H1 (cell line): ENCODE results near the gene TMEM129. TPM values are rescaled to one million over a fixed set of nuclear protein-coding genes. Genes with fewer than 3 reads are reported as not detected.

ENCODE experiments used
- CTCF ChIA-PET: fragments of 300-600 bp; sonication (Branson Sonifier 250); formaldehyde crosslinking; loops from one replicate; lab custom pipeline; 2021; ENCODE audit not compliant: partially characterized antibody; lab: Charles Lee
- POLR2A ChIA-PET: fragments of 300-600 bp; sonication (Branson Sonifier 250); formaldehyde crosslinking; loops from one replicate; lab custom pipeline; 2021; ENCODE audit warnings: inconsistent platforms; ENCODE audit not compliant: partially characterized antibody; lab: Charles Lee
- DNase-seq, 2 experiments: peaks; one replicate each; pipeline versions ENCODE4 v3.0.0 to v3.0.0-alpha.2; 2010 to 2022; ENCODE audit warnings: low spot score in 2 of 2, low read depth in 1 of 2, mixed read lengths in 1 of 2
- FAIRE-seq: peaks from 2 replicates; lab custom pipeline; 2011; peaks lifted over from hg19 to GRCh38; lab: Jason Lieb, UNC
- H2AFZ ChIP-seq: 2 replicates; pipeline ENCODE4 v1.8.1; 2012; ENCODE audit warnings: low read length, inconsistent platforms
- H2AK5ac ChIP-seq: 2 replicates; pipeline ENCODE4 v1.6.1; 2013; ENCODE audit warnings: low read depth, low read length
- H2BK120ac ChIP-seq: replicated peaks from 2 replicates; pipeline ENCODE3; 2013; ENCODE audit warnings: low read depth, low read length, inconsistent platforms
- H2BK12ac ChIP-seq: 2 replicates; pipeline ENCODE4 v1.6.1; 2013; ENCODE audit warnings: low read depth, low read length
- H2BK15ac ChIP-seq: 2 replicates; pipeline ENCODE4 v1.6.1; 2013; ENCODE audit warnings: low read length
- H2BK20ac ChIP-seq: 2 replicates; pipeline ENCODE4 v1.6.1; 2013; ENCODE audit warnings: low read length
- H2BK5ac ChIP-seq: 2 replicates; pipeline ENCODE4 v1.6.1; 2013; ENCODE audit warnings: low read depth, low read length
- H3K14ac ChIP-seq: 2 replicates; pipeline ENCODE4 v1.6.1; 2013; ENCODE audit warnings: inconsistent platforms; ENCODE audit not compliant: insufficient read length
- H3K18ac ChIP-seq: 2 replicates; pipeline ENCODE4 v1.6.1; 2013; ENCODE audit warnings: low read length; ENCODE audit errors: extremely low read depth
- H3K23ac ChIP-seq: 2 replicates; pipeline ENCODE4 v1.6.1; 2013; ENCODE audit warnings: inconsistent platforms; ENCODE audit not compliant: insufficient read length
- H3K23me2 ChIP-seq: 2 replicates; pipeline ENCODE4 v1.6.1; 2013; ENCODE audit warnings: low read depth, low read length
- H3K27ac ChIP-seq: 2 replicates; pipeline ENCODE4 v1.6.1; 2011; ENCODE audit warnings: low read depth, low read length, inconsistent platforms
- H3K27me3 ChIP-seq, 4 experiments: replicated peaks in 1 of 4; 1 replicate in 1 of 4; 2 replicates in 3 of 4; pipeline versions ENCODE4 v1.6.1 to v1.8.1; 2011 to 2013; ENCODE audit warnings: low read length in 3 of 4, mild to moderate bottlenecking in 3 of 4, inconsistent platforms in 2 of 4, mixed read lengths in 2 of 4, moderate library complexity in 1 of 4; ENCODE audit not compliant: control insufficient read depth in 3 of 4, insufficient read depth in 3 of 4; ENCODE audit errors: extremely low read depth in 1 of 4
- H3K36me3 ChIP-seq, 4 experiments: 2 replicates each; pipeline versions ENCODE4 v1.6.1 to v1.8.1; 2011 to 2013; ENCODE audit warnings: mild to moderate bottlenecking in 4 of 4, low read length in 3 of 4, moderate library complexity in 2 of 4, control low read depth in 1 of 4, inconsistent platforms in 1 of 4; ENCODE audit not compliant: insufficient read depth in 4 of 4, control insufficient read depth in 2 of 4
- H3K4ac ChIP-seq: replicated peaks from 2 replicates; pipeline ENCODE3; 2013; ENCODE audit warnings: low read length, low read depth, mixed read lengths, inconsistent platforms; ENCODE audit not compliant: insufficient read length
- H3K4me1 ChIP-seq, 4 experiments: replicated peaks in 1 of 4; 1 replicate in 1 of 4; 2 replicates in 3 of 4; pipeline versions ENCODE4 v1.6.1 to v1.8.1; 2011 to 2013; ENCODE audit warnings: low read length in 3 of 4, inconsistent platforms in 2 of 4, mixed read lengths in 1 of 4; ENCODE audit not compliant: insufficient read depth in 4 of 4, control insufficient read depth in 3 of 4
- H3K4me2 ChIP-seq, 2 experiments: 2 replicates each; pipeline versions ENCODE4 v1.6.1 to v1.8.1; 2011 to 2013; ENCODE audit warnings: low read depth in 2 of 2, low read length in 2 of 2, control low read depth in 1 of 2, inconsistent platforms in 1 of 2, mild to moderate bottlenecking in 1 of 2; ENCODE audit not compliant: insufficient read depth in 1 of 2
- H3K4me3 ChIP-seq, 4 experiments: fragments of 200-600, 300-600 bp in 1 of 4; sonication (generic), shearing (Covaris generic), sonication (Bioruptor Twin) in 1 of 4; 2 replicates each; pipeline versions ENCODE4 v1.5.1 to v1.8.1; 2011 to 2016; ENCODE audit warnings: low read length in 4 of 4, low read depth in 3 of 4, control low read depth in 2 of 4, inconsistent platforms in 2 of 4, mild to moderate bottlenecking in 2 of 4, mixed read lengths in 1 of 4, moderate library complexity in 1 of 4; ENCODE audit not compliant: insufficient read depth in 2 of 4; ENCODE audit errors: extremely low read depth in 1 of 4
- H3K56ac ChIP-seq: replicated peaks from 2 replicates; pipeline ENCODE3; 2013; ENCODE audit warnings: low read depth, mild to moderate bottlenecking, mixed read lengths, low read length, inconsistent platforms; ENCODE audit not compliant: insufficient read length
- H3K79me1 ChIP-seq: 2 replicates; pipeline ENCODE4 v1.6.1; 2013; ENCODE audit warnings: low read depth, low read length, control low read depth
- H3K79me2 ChIP-seq, 2 experiments: 2 replicates each; pipeline versions ENCODE4 v1.6.1 to v1.8.1; 2012 to 2013; ENCODE audit warnings: low read length in 2 of 2, mild to moderate bottlenecking in 2 of 2, inconsistent platforms in 1 of 2; ENCODE audit not compliant: insufficient read depth in 2 of 2, control insufficient read depth in 1 of 2
- H3K9ac ChIP-seq, 4 experiments: replicated peaks in 1 of 4; 1 replicate in 1 of 4; 2 replicates in 3 of 4; pipeline versions ENCODE4 v1.6.1 to v1.8.1; 2011 to 2013; ENCODE audit warnings: low read depth in 3 of 4, low read length in 3 of 4, control low read depth in 2 of 4, mild to moderate bottlenecking in 2 of 4, moderate library complexity in 2 of 4, inconsistent platforms in 1 of 4; ENCODE audit errors: extremely low read depth in 1 of 4
- H3K9me3 ChIP-seq, 2 experiments: 2 replicates each; pipeline versions ENCODE4 v1.6.1 to v1.8.1; 2012 to 2013; ENCODE audit warnings: mild to moderate bottlenecking in 2 of 2, moderate library complexity in 2 of 2, control low read depth in 1 of 2, inconsistent platforms in 1 of 2, low read depth in 1 of 2, low read length in 1 of 2, mixed read lengths in 1 of 2; ENCODE audit not compliant: insufficient read depth in 2 of 2
- H4K20me1 ChIP-seq, 2 experiments: replicated peaks in 1 of 2; 2 replicates each; pipeline versions ENCODE3 to v1.8.1; 2011 to 2013; ENCODE audit warnings: inconsistent platforms in 2 of 2, low read length in 2 of 2, mild to moderate bottlenecking in 1 of 2; ENCODE audit not compliant: insufficient read depth in 2 of 2, control insufficient read depth in 1 of 2
- H4K5ac ChIP-seq: 2 replicates; pipeline ENCODE4 v1.6.1; 2013; ENCODE audit warnings: low read length, low read depth, mixed read lengths, inconsistent platforms; ENCODE audit not compliant: insufficient read length
- H4K8ac ChIP-seq: 2 replicates; pipeline ENCODE4 v1.8.0; 2013; ENCODE audit warnings: mild to moderate bottlenecking, moderate library complexity, low read length, inconsistent platforms; ENCODE audit not compliant: insufficient read depth; ENCODE audit errors: extremely low read depth
- H4K91ac ChIP-seq: replicated peaks from 2 replicates; pipeline ENCODE3; 2013; ENCODE audit warnings: low read length, mixed read lengths, inconsistent platforms; ENCODE audit not compliant: insufficient read length
- EP300 ChIP-seq, 2 experiments: IDR thresholded peaks; 1 replicate in 1 of 2; 2 replicates in 1 of 2; pipeline ENCODE4 v1.6.1; 2011 to 2012; ENCODE audit warnings: low read depth in 2 of 2, low read length in 2 of 2, mild to moderate bottlenecking in 2 of 2, borderline replicate concordance in 1 of 2, inconsistent platforms in 1 of 2, moderate library complexity in 1 of 2
- GTF2F1 ChIP-seq: IDR thresholded peaks from 2 replicates; pipeline ENCODE4 v1.6.1; 2012; ENCODE audit warnings: low read depth, low read length, improper control_type of control experiment, borderline replicate concordance
- HDAC2 ChIP-seq, 2 experiments: fragments of 300-600 bp in 1 of 2; sonication (generic) in 1 of 2; IDR thresholded peaks; 2 replicates each; pipeline ENCODE4 v1.6.1; 2011 to 2012; ENCODE audit warnings: low read depth in 2 of 2, low read length in 2 of 2, mild to moderate bottlenecking in 2 of 2, moderate library complexity in 2 of 2, borderline replicate concordance in 1 of 2, inconsistent platforms in 1 of 2
- HDAC6 ChIP-seq: IDR thresholded peaks from one replicate; pipeline ENCODE4 v1.7.1; 2012; ENCODE audit warnings: low read depth, mild to moderate bottlenecking, inconsistent platforms, low read length, moderate library complexity
- POU5F1 ChIP-seq: IDR thresholded peaks from 2 replicates; pipeline ENCODE4 v1.6.1; 2011; ENCODE audit warnings: low read depth, mild to moderate bottlenecking, low read length, moderate library complexity
- RAD21 ChIP-seq, 2 experiments: IDR thresholded peaks in 1 of 2; conservative IDR thresholded peaks in 1 of 2; 2 replicates each; pipeline ENCODE4 v1.6.1; 2011; ENCODE audit warnings: low read depth in 2 of 2, low read length in 2 of 2, improper control_type of control experiment in 1 of 2, inconsistent platforms in 1 of 2, mild to moderate bottlenecking in 1 of 2, moderate library complexity in 1 of 2
- SIN3A ChIP-seq, 2 experiments: IDR thresholded peaks in 1 of 2; conservative IDR thresholded peaks in 1 of 2; 2 replicates each; pipeline ENCODE4 v1.6.1; 2011 to 2012; ENCODE audit warnings: low read length in 2 of 2, improper control_type of control experiment in 1 of 2, low read depth in 1 of 2, mild to moderate bottlenecking in 1 of 2
- SIRT6 ChIP-seq: IDR thresholded peaks from one replicate; pipeline ENCODE4 v1.7.1; 2012; ENCODE audit warnings: low read length, inconsistent platforms
- SIX5 ChIP-seq: IDR thresholded peaks from 2 replicates; pipeline ENCODE4 v1.6.1; 2011; ENCODE audit warnings: mild to moderate bottlenecking, low read depth, low read length
- SP2 ChIP-seq: IDR thresholded peaks from 2 replicates; pipeline ENCODE4 v1.6.1; 2012; ENCODE audit warnings: mild to moderate bottlenecking, low read length, inconsistent platforms
- TBP ChIP-seq: IDR thresholded peaks from 2 replicates; pipeline ENCODE4 v1.6.1; 2011; ENCODE audit warnings: low read depth, low read length, improper control_type of control experiment
- TEAD4 ChIP-seq: IDR thresholded peaks from 2 replicates; pipeline ENCODE4 v1.6.1; 2012; ENCODE audit warnings: low read depth, low read length, inconsistent platforms, mixed read lengths
- WGBS, 2 experiments: shearing (Covaris generic) in 1 of 2; methylation state at CpG; one replicate each; pipeline versions ENCODE4 v1.1.6 to v1.1.7; 2013 to 2015; ENCODE audit warnings: low lambda C conversion rate in 2 of 2, mixed read lengths in 2 of 2, inconsistent platforms in 1 of 2, low coverage in 1 of 2, missing lambda C conversion rate in 1 of 2; ENCODE audit not compliant: insufficient replicate concordance in 2 of 2, insufficient coverage in 1 of 2, insufficient read length in 1 of 2; ENCODE audit errors: extremely low coverage in 1 of 2, missing lambda C conversion rate in 1 of 2; 5-methylcytosine and 5-hydroxymethylcytosine counted together
- polyA plus RNA-seq, 7 experiments: library from polyadenylated mRNA; depleted of rRNA in 3 of 7; stranded (reverse) in 5 of 7; unstranded in 2 of 7; fragments of >200 nt in 5 of 7; fragments of 200-250 nt in 2 of 7; gene quantifications; 1 replicate in 5 of 7; 2 replicates in 1 of 7; 4 replicates in 1 of 7; pipeline versions ENCODE4 v1.2.1 to v1.2.3, GENCODE V29; 2011 to 2013; ENCODE audit warnings: missing spikeins in 2 of 7, mixed read lengths in 2 of 7
- total RNA-seq: library from RNA; stranded (reverse); fragmentation: NEBNext Ultra II Directional; extraction: Animal tissue kit (Norgen Biotek cat#: 25700); gene quantifications from 2 replicates; pipeline ENCODE4 v1.2.1, GENCODE V29; 2021

The TMEM129 gene
- total and polyA plus RNA-seq, 2 of the 8 experiments (the other 6 are each of a cell fraction or from before 2014, with no cell fraction given) = 31.5 to 58.7 TPM

DNA sequence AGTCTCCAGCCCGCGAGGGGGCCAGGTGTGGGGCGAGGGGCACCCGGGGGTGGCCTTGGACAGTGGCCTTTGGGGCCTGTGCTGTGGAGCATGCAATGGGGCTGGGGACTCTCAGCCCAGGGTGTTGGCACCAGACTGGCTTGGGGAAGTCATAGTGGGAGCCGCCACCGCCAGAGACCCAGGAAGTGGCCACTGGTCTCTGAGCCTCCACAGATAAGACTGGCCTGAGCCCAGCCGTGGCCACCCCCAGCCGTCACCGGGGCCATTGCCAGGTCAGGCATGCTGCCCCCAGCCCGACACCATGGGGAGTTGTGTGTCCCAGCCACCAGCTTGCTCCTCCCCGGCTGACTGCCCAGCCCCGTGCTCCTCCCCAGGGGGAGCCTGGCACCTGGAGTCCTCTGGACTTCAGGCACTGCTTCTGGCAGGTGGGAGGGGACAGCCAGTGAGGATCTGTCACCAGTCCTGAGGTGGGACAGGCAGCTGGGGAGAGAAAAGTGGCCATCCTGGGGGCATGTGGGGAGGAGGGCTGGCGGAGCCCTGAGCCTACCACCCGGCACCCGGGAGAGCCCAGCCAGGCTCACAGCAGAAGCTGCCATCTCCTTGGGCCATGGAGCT is 32.7 kb upstream of the TMEM129 start:
- H2AFZ ChIP-seq = no peak overlapping the region
- H3K23me2 ChIP-seq = no peaks in the 10 kb centered on the region
- H2BK20ac ChIP-seq = no peak overlapping the region
- no peak overlapping the region for H2AK5ac ChIP-seq
- H3K27me3 ChIP-seq = no peaks in the 10 kb centered on the region
- no peaks in the 10 kb centered on the region for H3K9me3 ChIP-seq
- no peak overlapping the region for H3K4me2 ChIP-seq
- DNase-seq (no peak), FAIRE-seq (no peak)
- no peak overlapping the region for H2BK15ac ChIP-seq
- ChIA-PET CTCF (interaction anchor here (0.5 to 71.2 kb wide), 6 partner anchors 11 to 146 kb away, joined by 3 to 2507 read pairs (median 4); partner anchors contain the start of gene FGFR3), POLR2A (interaction anchor here (0.9 to 1.3 kb wide), 5 partner anchors 12 to 55 kb away, joined by 3 to 5 read pairs (median 3); partner anchors contain the start of genes FGFR3, TACC3 and TMEM129)
- H3K14ac ChIP-seq = no peak overlapping the region
- H3K79me2 ChIP-seq = no peaks in the 10 kb centered on the region
- no peak overlapping the region for H4K91ac ChIP-seq
- H3K56ac ChIP-seq = no peak overlapping the region
- H4K20me1 ChIP-seq = no peaks in the 10 kb centered on the region
- H3K4me3 ChIP-seq = no peak overlapping the region
- H3K18ac ChIP-seq = no peak overlapping the region
- no peak overlapping the region for H3K27ac ChIP-seq
- peak overlapping the region; percentile 11 for H3K4ac ChIP-seq
- H2BK120ac ChIP-seq = no peak overlapping the region
- 88% methylated on average over 9 of the region's 15 CpGs; no CpG with 5 or more reads in 1 of the 2 experiments for WGBS, 2 experiments
- no peaks in the 10 kb centered on the region for H3K36me3 ChIP-seq
- H3K9ac ChIP-seq = no peak overlapping the region
- peaks cover 0 to 15% (median 8%) of the 10 kb centered on the region in 4 experiments; a peak in 5 of 7 replicates for H3K4me1 ChIP-seq
- H3K23ac ChIP-seq = no peak overlapping the region
- no peak overlapping the region for H4K8ac ChIP-seq
- no peak overlapping the region for H4K5ac ChIP-seq
- no peak overlapping the region for H2BK5ac ChIP-seq
- H2BK12ac ChIP-seq = 0 out of 2 replicates have a peak overlapping the region, but pooled peaks have one; percentile 17
- H3K79me1 ChIP-seq = no peaks in the 10 kb centered on the region
- no peak for TF ChIP-seq SIN3A (conservative IDR thresholded peaks at IDR 0.05 in 1 of 2, IDR thresholded peaks at IDR 0.05 in 1 of 2; ENCODE audit: low read depth in 1 of 2, low read length in 2 of 2)
- no peak for TF ChIP-seq HDAC6
- TF ChIP-seq TBP = no peak
- TF ChIP-seq POU5F1 = no peak
- no peak for TF ChIP-seq TEAD4
- no peak for TF ChIP-seq HDAC2 (IDR thresholded peaks at IDR 0.05; ENCODE audit: borderline replicate concordance in 1 of 2, low read depth in 2 of 2, low read length in 2 of 2)
- no peak for TF ChIP-seq SP2
- TF ChIP-seq SIRT6 = no peak
- no peak for TF ChIP-seq GTF2F1
- TF ChIP-seq SIX5 = no peak
- no peak for TF ChIP-seq EP300 (IDR thresholded peaks at IDR 0.05; ENCODE audit: borderline replicate concordance in 1 of 2, low read depth in 2 of 2, low read length in 2 of 2)
- TF ChIP-seq RAD21 (IDR thresholded peaks at IDR 0.05 in 1 of 2, conservative IDR thresholded peaks at IDR 0.05 in 1 of 2; ENCODE audit: low read depth in 2 of 2, low read length in 2 of 2) = no peak
